ENCODE measurements around the gene AGTRAP.

DNA sequence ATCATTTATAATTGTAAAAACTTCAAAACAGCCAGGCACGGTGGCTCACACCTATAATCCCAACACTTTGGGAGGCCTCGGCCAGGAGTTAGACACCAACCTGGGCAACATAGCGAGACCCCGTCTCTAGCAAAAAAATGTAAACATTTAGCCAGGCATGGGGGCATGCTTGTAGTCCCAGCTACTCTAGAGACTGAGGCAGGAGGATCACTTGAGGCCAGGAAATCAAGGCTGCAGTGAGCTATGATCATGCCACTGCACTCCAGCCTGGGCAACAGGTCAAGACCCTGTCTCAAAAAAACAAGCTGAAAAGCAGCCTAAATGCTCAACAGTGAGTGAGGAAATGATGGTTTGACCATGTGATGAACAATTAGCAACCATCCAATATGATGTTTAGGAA lies 33.3 kb downstream of the AGTRAP start:
- TF ChIP-seq, protein P1, sequence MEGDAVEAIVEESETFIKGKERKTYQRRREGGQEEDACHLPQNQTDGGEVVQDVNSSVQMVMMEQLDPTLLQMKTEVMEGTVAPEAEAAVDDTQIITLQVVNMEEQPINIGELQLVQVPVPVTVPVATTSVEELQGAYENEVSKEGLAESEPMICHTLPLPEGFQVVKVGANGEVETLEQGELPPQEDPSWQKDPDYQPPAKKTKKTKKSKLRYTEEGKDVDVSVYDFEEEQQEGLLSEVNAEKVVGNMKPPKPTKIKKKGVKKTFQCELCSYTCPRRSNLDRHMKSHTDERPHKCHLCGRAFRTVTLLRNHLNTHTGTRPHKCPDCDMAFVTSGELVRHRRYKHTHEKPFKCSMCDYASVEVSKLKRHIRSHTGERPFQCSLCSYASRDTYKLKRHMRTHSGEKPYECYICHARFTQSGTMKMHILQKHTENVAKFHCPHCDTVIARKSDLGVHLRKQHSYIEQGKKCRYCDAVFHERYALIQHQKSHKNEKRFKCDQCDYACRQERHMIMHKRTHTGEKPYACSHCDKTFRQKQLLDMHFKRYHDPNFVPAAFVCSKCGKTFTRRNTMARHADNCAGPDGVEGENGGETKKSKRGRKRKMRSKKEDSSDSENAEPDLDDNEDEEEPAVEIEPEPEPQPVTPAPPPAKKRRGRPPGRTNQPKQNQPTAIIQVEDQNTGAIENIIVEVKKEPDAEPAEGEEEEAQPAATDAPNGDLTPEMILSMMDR (IDR thresholded peaks at IDR 0.05), result no peak
- TF ChIP-seq POLR2A (IDR thresholded peaks at IDR 0.05), result no peak

Data from adrenal gland (tissue), 5 donors.